NCI-H748 treated with DMSO at 0.1 percent for 48 hours (cell line): ENCODE data around the gene NFIB.

ENCODE experiments used
- DNase-seq: peaks from one replicate; lab custom pipeline; 2025; lab: John Stamatoyannopoulos, UW

The NFIB gene

GRCh38 chr9:14313951-14314423 lies at the start of gene NFIB:
NFIB (minus strand) TSS chr9:14314141; CDS start chr9:14313511, 630 bp downstream.
- no peak for DNase-seq

GRCh38 chr9:14362175-14362574 lies 48.2 kb upstream of the NFIB start:
- no peak for DNase-seq

- no peak for DNase-seq
Observed at GRCh38 chr9:14361074-14361473, 47.1 kb upstream of the NFIB start.

GRCh38 chr9:14358523-14358922 lies 44.6 kb upstream of the NFIB start:
- DNase-seq = no peak

GRCh38 chr9:14356351-14357265 lies 42.7 kb upstream of the NFIB start:
- DNase-seq = no peak

GRCh38 chr9:14354201-14354600 lies 40.3 kb upstream of the NFIB start:
- DNase-seq = no peak

- peak; percentile 91 for DNase-seq
Observed at GRCh38 chr9:14353222-14354056, 39.5 kb upstream of the NFIB start.

GRCh38 chr9:14352503-14352902 lies 38.6 kb upstream of the NFIB start:
- peak; percentile 72 for DNase-seq

GRCh38 chr9:14351221-14351836 lies 37.4 kb upstream of the NFIB start:
- no peak for DNase-seq

- no peak for DNase-seq
Observed at GRCh38 chr9:14350754-14351153, 36.8 kb upstream of the NFIB start.

- no peak for DNase-seq
Observed at GRCh38 chr9:14350349-14350728, 36.4 kb upstream of the NFIB start.

- DNase-seq = no peak
Observed at GRCh38 chr9:14349447-14350348, 35.8 kb upstream of the NFIB start.

GRCh38 chr9:14349146-14349446 lies 35.2 kb upstream of the NFIB start:
- no peak for DNase-seq

- no peak for DNase-seq
Observed at GRCh38 chr9:14348373-14349145, 34.6 kb upstream of the NFIB start.

GRCh38 chr9:14348123-14348372 lies 34.1 kb upstream of the NFIB start:
- no peak for DNase-seq

GRCh38 chr9:14347406-14348122 lies 33.6 kb upstream of the NFIB start:
- no peak for DNase-seq

- DNase-seq = no peak
Observed at GRCh38 chr9:14346811-14347405, 33.0 kb upstream of the NFIB start.

- no peak for DNase-seq
Observed at GRCh38 chr9:14346231-14346791, 32.4 kb upstream of the NFIB start.

GRCh38 chr9:14345354-14346230 lies 31.7 kb upstream of the NFIB start:
- DNase-seq = no peak
